ENCODE measurements around the gene KIAA0586. TPM values are rescaled to one million over a fixed set of nuclear protein-coding genes. Genes with fewer than 3 reads are reported as not detected.
"Not testable (repeated sequence)": the region's sequence is repeated elsewhere in the genome, so short reads cannot be mapped to it uniquely, and the experiment has no call there.

The KIAA0586 gene
- total and polyA plus RNA-seq, 10 of the 15 experiments (the other 5 are each of a cell fraction or from before 2014, with no cell fraction given), result 7.1 to 27.6 (median 19.1) TPM

DNA sequence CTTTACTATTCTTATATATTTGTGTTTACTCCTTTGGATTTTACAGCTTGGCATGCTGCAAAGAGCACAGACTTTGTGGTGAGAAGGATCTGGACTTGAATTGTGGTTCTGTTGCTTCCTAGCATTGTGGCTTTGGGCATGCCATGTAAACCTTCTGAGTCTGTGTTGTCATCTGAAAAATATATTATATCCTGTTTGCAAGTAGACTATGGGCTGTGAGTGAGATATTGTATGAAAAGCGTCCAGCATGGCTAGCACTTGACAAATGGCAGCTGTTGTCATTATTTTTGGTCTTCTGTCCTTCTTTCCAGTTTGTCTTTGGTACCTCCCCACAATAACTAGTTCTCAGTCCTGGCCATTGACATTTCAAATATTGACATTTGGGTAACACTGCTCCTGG lies 148.4 kb downstream of the KIAA0586 start (continued):
- TF ChIP-seq, protein P1, sequence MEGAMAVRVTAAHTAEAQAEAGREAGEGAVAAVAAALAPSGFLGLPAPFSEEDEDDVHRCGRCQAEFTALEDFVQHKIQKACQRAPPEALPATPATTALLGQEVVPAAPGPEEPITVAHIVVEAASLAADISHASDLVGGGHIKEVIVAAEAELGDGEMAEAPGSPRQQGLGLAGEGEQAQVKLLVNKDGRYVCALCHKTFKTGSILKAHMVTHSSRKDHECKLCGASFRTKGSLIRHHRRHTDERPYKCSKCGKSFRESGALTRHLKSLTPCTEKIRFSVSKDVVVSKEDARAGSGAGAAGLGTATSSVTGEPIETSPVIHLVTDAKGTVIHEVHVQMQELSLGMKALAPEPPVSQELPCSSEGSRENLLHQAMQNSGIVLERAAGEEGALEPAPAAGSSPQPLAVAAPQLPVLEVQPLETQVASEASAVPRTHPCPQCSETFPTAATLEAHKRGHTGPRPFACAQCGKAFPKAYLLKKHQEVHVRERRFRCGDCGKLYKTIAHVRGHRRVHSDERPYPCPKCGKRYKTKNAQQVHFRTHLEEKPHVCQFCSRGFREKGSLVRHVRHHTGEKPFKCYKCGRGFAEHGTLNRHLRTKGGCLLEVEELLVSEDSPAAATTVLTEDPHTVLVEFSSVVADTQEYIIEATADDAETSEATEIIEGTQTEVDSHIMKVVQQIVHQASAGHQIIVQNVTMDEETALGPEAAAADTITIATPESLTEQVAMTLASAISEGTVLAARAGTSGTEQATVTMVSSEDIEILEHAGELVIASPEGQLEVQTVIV (IDR thresholded peaks at IDR 0.05; ENCODE audit: borderline replicate concordance, partially characterized antibody), result no peak
- TF ChIP-seq MXI1 (IDR thresholded peaks at IDR 0.05; ENCODE audit: low read depth, low read length), result no peak
- TF ChIP-seq, protein P2, sequence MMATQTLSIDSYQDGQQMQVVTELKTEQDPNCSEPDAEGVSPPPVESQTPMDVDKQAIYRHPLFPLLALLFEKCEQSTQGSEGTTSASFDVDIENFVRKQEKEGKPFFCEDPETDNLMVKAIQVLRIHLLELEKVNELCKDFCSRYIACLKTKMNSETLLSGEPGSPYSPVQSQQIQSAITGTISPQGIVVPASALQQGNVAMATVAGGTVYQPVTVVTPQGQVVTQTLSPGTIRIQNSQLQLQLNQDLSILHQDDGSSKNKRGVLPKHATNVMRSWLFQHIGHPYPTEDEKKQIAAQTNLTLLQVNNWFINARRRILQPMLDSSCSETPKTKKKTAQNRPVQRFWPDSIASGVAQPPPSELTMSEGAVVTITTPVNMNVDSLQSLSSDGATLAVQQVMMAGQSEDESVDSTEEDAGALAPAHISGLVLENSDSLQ (IDR thresholded peaks at IDR 0.05), result no peak
- no peak for TF ChIP-seq EGR1 (IDR thresholded peaks at IDR 0.05; ENCODE audit: borderline replicate concordance in 1 of 2, low read depth in 2 of 2, low read length in 2 of 2)
- TF ChIP-seq, protein P3, sequence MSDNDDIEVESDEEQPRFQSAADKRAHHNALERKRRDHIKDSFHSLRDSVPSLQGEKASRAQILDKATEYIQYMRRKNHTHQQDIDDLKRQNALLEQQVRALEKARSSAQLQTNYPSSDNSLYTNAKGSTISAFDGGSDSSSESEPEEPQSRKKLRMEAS (IDR thresholded peaks at IDR 0.05; ENCODE audit: low read depth, low read length), result no peak
- no peak for TF ChIP-seq IKZF1 (conservative IDR thresholded peaks at IDR 0.05)
- TF ChIP-seq EP300 (IDR thresholded peaks at IDR 0.05; ENCODE audit: borderline replicate concordance in 1 of 2, control insufficient read depth in 1 of 2, low read depth in 2 of 2, low read length in 2 of 2), result no peak
- TF ChIP-seq, protein P4, sequence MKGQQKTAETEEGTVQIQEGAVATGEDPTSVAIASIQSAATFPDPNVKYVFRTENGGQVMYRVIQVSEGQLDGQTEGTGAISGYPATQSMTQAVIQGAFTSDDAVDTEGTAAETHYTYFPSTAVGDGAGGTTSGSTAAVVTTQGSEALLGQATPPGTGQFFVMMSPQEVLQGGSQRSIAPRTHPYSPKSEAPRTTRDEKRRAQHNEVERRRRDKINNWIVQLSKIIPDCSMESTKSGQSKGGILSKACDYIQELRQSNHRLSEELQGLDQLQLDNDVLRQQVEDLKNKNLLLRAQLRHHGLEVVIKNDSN (IDR thresholded peaks at IDR 0.05; ENCODE audit: borderline replicate concordance, extremely low read length, insufficient read depth, low read depth, low read length), result no peak
- TF ChIP-seq CHD4 (IDR thresholded peaks at IDR 0.05), result no peak
- no peak for TF ChIP-seq ZNF384 (IDR thresholded peaks at IDR 0.05; ENCODE audit: borderline replicate concordance, low read depth, low read length)
- no peak for TF ChIP-seq POLR2AphosphoS2 (IDR thresholded peaks at IDR 0.05; ENCODE audit: low read depth, low read length)

DNA sequence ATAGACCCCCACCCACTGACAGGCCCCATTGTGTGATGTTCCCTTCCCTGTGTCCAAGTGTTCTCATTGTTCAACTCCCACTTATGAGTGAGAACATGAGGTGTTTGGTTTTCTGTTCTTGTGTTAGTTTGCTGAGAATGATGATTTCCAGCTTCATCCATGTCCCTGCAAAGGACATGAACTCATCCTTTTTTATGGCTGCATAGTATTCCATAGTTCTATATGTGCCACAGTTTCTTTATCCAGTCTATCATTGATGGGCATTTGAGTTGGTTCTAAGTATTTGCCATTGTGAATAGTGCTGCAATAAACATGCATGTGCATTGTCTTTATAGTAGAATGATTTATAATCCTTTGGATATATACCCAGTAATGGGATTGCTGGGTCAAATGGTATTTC lies 152.5 kb downstream of the KIAA0586 start:
- intact Hi-C loops (cut with micrococcal nuclease; ENCODE audit: unreplicated experiment); H3K9me3 ChIP-seq (replicated peaks; ENCODE audit: control insufficient read depth, insufficient read depth, low read length); RAD21 ChIA-PET (ENCODE audit: unreplicated experiment); H3K27ac ChIP-seq (ENCODE audit: control insufficient read depth, insufficient read depth); SMC1A ChIA-PET (ENCODE audit: uncharacterized antibody, unreplicated experiment); CTCF ChIA-PET; H3K9ac ChIP-seq (ENCODE audit: control insufficient read depth, insufficient read depth, low read length); H3K4me3 ChIP-seq; ATAC-seq; H3K36me3 ChIP-seq (ENCODE audit: control insufficient read depth in 2 of 2, insufficient read depth in 2 of 2, low read length in 1 of 2); H4K20me1 ChIP-seq (ENCODE audit: control insufficient read depth, insufficient read depth); POLR2A ChIA-PET; FAIRE-seq; DNase-seq (ENCODE audit: low read depth, low spot score); H3K27me3 ChIP-seq (replicated peaks in 1 of 2; ENCODE audit: control insufficient read depth in 2 of 2, insufficient read depth in 2 of 2, low read length in 1 of 2); H3K79me2 ChIP-seq (ENCODE audit: control insufficient read depth, insufficient read depth, low read length); H2AFZ ChIP-seq (ENCODE audit: control insufficient read depth, low read depth, low read length); H3K4me1 ChIP-seq (ENCODE audit: control insufficient read depth, insufficient read depth, low read length); in situ Hi-C loops (cut with MboI); BruUV-seq (replicated peaks); H3K4me2 ChIP-seq (ENCODE audit: control insufficient read depth, insufficient read depth): not testable (repeated sequence)

DNA sequence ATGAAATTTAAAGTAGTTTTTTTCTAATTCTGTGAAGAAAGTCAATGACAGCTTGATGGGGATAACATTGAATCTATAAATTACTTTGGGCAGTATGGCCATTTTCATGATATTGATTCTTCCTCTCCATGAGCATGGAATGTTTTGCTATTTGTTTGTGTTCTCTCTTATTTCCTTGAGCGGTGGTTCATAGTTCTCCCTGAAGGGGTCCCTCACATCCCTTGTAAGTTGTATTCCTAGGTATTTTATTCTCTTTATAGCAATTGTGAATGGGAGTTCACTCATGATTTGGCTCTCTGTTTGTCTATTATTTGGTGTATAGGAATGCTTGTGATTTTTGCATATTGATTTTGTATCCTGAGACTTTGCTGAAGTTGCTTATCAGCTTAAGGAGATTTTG lies 153.9 kb downstream of the KIAA0586 start:
- H3K36me3 ChIP-seq (ENCODE audit: control insufficient read depth in 2 of 2, insufficient read depth in 2 of 2, low read length in 1 of 2); POLR2A ChIA-PET; ATAC-seq; H3K27ac ChIP-seq (ENCODE audit: control insufficient read depth, insufficient read depth); H3K27me3 ChIP-seq (replicated peaks in 1 of 2; ENCODE audit: control insufficient read depth in 2 of 2, insufficient read depth in 2 of 2, low read length in 1 of 2); SMC1A ChIA-PET (ENCODE audit: uncharacterized antibody, unreplicated experiment); DNase-seq (ENCODE audit: low read depth, low spot score); RAD21 ChIA-PET (ENCODE audit: unreplicated experiment); H3K79me2 ChIP-seq (ENCODE audit: control insufficient read depth, insufficient read depth, low read length); H3K4me2 ChIP-seq (ENCODE audit: control insufficient read depth, insufficient read depth); H3K9me3 ChIP-seq (replicated peaks; ENCODE audit: control insufficient read depth, insufficient read depth, low read length); BruUV-seq (replicated peaks); CTCF ChIA-PET; H2AFZ ChIP-seq (ENCODE audit: control insufficient read depth, low read depth, low read length); H3K4me1 ChIP-seq (ENCODE audit: control insufficient read depth, insufficient read depth, low read length); H3K9ac ChIP-seq (ENCODE audit: control insufficient read depth, insufficient read depth, low read length); FAIRE-seq; H3K4me3 ChIP-seq; H4K20me1 ChIP-seq (ENCODE audit: control insufficient read depth, insufficient read depth); in situ Hi-C loops (cut with MboI); intact Hi-C loops (cut with micrococcal nuclease; ENCODE audit: unreplicated experiment): not testable (repeated sequence)
- 6% methylated on average over 1 of the region's 1 CpG for WGBS (ENCODE audit: insufficient coverage, insufficient replicate concordance, low lambda C conversion rate, missing lambda C conversion rate)

Measured in GM12878 (cell line).